ENCODE data around the gene PLCXD1. TPM values are rescaled to one million over a fixed set of nuclear protein-coding genes. Genes with fewer than 3 reads are reported as not detected.
A peak's percentile ranks its signal among the peaks of the same experiment; 100 is the strongest.
"Not testable (repeated sequence)": the region's sequence is repeated elsewhere in the genome, so short reads cannot be mapped to it uniquely, and the experiment has no call there.

Gene PLCXD1, protein sequence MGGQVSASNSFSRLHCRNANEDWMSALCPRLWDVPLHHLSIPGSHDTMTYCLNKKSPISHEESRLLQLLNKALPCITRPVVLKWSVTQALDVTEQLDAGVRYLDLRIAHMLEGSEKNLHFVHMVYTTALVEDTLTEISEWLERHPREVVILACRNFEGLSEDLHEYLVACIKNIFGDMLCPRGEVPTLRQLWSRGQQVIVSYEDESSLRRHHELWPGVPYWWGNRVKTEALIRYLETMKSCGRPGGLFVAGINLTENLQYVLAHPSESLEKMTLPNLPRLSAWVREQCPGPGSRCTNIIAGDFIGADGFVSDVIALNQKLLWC
- total RNA-seq (2013), result 8.1 TPM
- polyA plus RNA-seq (10 to 100 TPM in 1 of 3 donors, 1 to 10 TPM in 2; 2.9 to 28.7 (median 6.7) TPM), polyA minus RNA-seq (13.6 and 14.8 TPM in 2 replicates), total RNA-seq (4.7 to 63.3 (median 41.6) reads per million in 11 experiments)

DNA sequence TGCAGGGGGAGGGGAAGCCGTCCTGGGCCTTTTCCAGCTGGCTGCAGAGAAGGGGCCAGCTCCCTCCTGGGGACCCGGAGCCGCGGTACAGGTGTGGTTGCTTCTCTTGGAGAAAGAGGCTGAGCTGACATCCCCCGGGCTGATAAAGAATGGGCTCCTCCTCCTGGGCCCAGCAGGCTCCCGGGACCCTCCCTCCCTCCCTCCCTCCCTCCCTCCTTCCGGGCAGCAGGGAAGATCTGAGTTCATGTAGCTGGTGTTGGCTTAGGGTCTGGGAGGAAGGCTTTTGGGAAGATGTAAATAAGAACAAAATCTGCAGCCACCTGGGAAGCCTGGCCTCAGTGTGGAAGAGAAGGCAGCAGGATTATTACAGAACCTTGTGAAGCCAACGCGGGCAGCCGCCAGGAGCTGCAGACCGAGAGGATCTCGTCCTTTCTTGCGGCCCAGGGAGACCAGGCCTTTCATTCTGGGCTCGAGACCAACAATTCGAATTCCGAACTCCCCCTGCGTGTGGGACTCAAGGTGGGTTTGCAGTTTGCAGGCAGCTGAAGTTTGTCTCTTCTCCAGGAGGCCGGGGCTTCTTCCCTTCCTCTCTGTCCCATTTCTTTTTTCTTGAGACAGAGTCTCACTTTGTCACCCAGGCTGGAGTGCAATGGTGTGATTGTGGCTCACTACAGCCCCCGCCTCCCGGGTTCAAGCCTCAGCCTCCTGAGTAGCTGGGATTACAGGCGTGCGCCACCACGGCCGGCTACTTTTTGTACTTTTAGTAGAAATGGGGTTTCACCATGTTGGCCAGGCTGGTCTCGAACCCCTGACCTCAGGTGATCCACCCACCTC is at the start of gene PLCXD1:
PLCXD1 (plus strand) TSS at position 216 of the 834 bp plus-strand sequence. CDS start 2,807 bp downstream, outside the sequence.
- Histone ChIP-seq H2AFZ (ENCODE audit: insufficient read depth, low read depth, low read length, poor library complexity, severe bottlenecking) (peak within 1 kb of the TSS; percentile 41), H3K9me3 (replicated peaks in 1 of 2; ENCODE audit: control insufficient read depth in 1 of 2, insufficient read depth in 1 of 2, low read length in 2 of 2) (no peaks in the 10 kb centered on the region), H4K20me1 (ENCODE audit: insufficient read depth, low read length) (no peaks in the 10 kb centered on the region), H3K27ac (ENCODE audit: low read depth in 1 of 2, low read length in 2 of 2) (no peak within 1 kb of the TSS), H3K9ac (ENCODE audit: insufficient read depth, low read length, poor library complexity, severe bottlenecking) (no peak within 1 kb of the TSS), H3K36me3 (replicated peaks in 1 of 2; ENCODE audit: control insufficient read depth in 1 of 2, insufficient read depth in 2 of 2, low read length in 2 of 2) (peaks cover 0 to 22% of the 10 kb centered on the region in 2 donors), H3K4me2 (replicated peaks; ENCODE audit: extremely low read depth, low read length, poor library complexity, severe bottlenecking) (peak within 1 kb of the TSS; percentile 50), H3K27me3 (ENCODE audit: control insufficient read depth in 2 of 2, insufficient read depth in 2 of 2, low read length in 2 of 2) (no peaks in the 10 kb centered on the region), H3K4me1 (ENCODE audit: control insufficient read depth in 1 of 2, insufficient read depth in 2 of 2, low read length in 2 of 2) (peaks cover 15 to 37% of the 10 kb centered on the region in 2 donors), H3K79me2 (ENCODE audit: insufficient read depth, low read length) (peaks cover 23% of the 10 kb centered on the region), H3K4me3 (replicated peaks in 1 of 3; ENCODE audit: low read depth in 2 of 3, low read length in 3 of 3) (peak within 1 kb of the TSS in 1 of 3 experiments; percentile 49)
- H3K4me1 Mint-ChIP-seq, result peaks cover 29% of the 10 kb centered on the region
- peaks cover 13 to 15% of the 10 kb centered on the region in 2 donors for H3K36me3 Mint-ChIP-seq
- TF ChIP-seq, protein P1, sequence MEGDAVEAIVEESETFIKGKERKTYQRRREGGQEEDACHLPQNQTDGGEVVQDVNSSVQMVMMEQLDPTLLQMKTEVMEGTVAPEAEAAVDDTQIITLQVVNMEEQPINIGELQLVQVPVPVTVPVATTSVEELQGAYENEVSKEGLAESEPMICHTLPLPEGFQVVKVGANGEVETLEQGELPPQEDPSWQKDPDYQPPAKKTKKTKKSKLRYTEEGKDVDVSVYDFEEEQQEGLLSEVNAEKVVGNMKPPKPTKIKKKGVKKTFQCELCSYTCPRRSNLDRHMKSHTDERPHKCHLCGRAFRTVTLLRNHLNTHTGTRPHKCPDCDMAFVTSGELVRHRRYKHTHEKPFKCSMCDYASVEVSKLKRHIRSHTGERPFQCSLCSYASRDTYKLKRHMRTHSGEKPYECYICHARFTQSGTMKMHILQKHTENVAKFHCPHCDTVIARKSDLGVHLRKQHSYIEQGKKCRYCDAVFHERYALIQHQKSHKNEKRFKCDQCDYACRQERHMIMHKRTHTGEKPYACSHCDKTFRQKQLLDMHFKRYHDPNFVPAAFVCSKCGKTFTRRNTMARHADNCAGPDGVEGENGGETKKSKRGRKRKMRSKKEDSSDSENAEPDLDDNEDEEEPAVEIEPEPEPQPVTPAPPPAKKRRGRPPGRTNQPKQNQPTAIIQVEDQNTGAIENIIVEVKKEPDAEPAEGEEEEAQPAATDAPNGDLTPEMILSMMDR (IDR thresholded peaks at IDR 0.05), result no peak
- H3K9me3 Mint-ChIP-seq, result peaks cover 0 to 1% (median 0%) of the 10 kb centered on the region in 7 donors
- DNase-seq, result no peak
- WGBS (ENCODE audit: insufficient coverage), result 38% methylated on average over 8 of the region's 25 CpGs
- intact Hi-C loops (cut with micrococcal nuclease), result no loop called here
- H3K27ac Mint-ChIP-seq, result peak within 1 kb of the TSS in 4 of 7 donors; percentile 21 to 77 (median 62)
- H3K4me3 Mint-ChIP-seq, result peak within 1 kb of the TSS; percentile 20 to 65
- H3K27me3 Mint-ChIP-seq (ENCODE audit: low read depth in 3 of 3), result peaks cover 1 to 6% (median 2%) of the 10 kb centered on the region in 3 donors

DNA sequence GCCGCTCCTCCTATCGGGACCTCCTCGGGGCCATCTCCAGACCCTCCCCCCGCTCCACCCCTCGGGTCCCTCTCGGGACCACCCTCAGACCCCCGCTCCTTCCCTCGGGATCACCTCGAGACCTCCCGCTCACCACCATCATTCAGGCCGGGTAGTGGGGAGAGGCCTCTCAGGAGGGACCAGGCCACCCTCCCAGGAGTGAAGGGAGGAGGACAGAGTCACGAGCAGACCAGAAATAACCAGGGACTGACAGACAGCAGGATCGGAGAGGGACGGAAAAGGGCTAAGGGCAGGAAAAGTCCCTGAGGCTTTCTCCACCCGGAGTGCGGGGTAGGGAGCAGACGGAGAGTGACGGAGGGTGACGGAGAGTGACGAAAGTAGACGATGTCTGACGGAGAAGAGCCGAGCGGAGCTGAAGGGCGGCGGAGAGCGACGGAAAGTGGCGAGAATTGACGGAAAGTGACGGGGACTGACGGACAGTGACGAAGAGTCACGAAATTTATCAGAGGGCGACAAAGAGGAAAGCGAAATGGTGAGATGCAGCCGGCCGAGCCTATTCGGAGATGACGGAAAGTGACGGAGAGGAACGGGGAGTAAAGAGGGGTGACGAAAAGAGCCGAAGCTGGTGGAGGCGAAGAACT is 49.4 kb upstream of the PLCXD1 start:
- H3K79me2 ChIP-seq (ENCODE audit: insufficient read depth, low read length); H3K27ac ChIP-seq (ENCODE audit: low read depth in 1 of 2, low read length in 2 of 2); H3K4me1 ChIP-seq (ENCODE audit: control insufficient read depth in 1 of 2, insufficient read depth in 2 of 2, low read length in 2 of 2); H3K4me3 ChIP-seq (replicated peaks in 1 of 3; ENCODE audit: low read depth in 2 of 3, low read length in 3 of 3); H3K27me3 ChIP-seq (ENCODE audit: control insufficient read depth in 2 of 2, insufficient read depth in 2 of 2, low read length in 2 of 2); H3K4me1 Mint-ChIP-seq; H3K9ac ChIP-seq (ENCODE audit: insufficient read depth, low read length, poor library complexity, severe bottlenecking); H3K27ac Mint-ChIP-seq; DNase-seq; H3K4me2 ChIP-seq (replicated peaks; ENCODE audit: extremely low read depth, low read length, poor library complexity, severe bottlenecking); H3K36me3 ChIP-seq (replicated peaks in 1 of 2; ENCODE audit: control insufficient read depth in 1 of 2, insufficient read depth in 2 of 2, low read length in 2 of 2); H3K27me3 Mint-ChIP-seq (ENCODE audit: low read depth in 3 of 3); H2AFZ ChIP-seq (ENCODE audit: insufficient read depth, low read depth, low read length, poor library complexity, severe bottlenecking); H4K20me1 ChIP-seq (ENCODE audit: insufficient read depth, low read length); H3K9me3 Mint-ChIP-seq; H3K36me3 Mint-ChIP-seq; intact Hi-C loops (cut with micrococcal nuclease); H3K4me3 Mint-ChIP-seq; H3K9me3 ChIP-seq (replicated peaks in 1 of 2; ENCODE audit: control insufficient read depth in 1 of 2, insufficient read depth in 1 of 2, low read length in 2 of 2): not testable (repeated sequence)
- no CpG with 5 or more reads among the region's 45 CpGs for WGBS (ENCODE audit: insufficient coverage)

DNA sequence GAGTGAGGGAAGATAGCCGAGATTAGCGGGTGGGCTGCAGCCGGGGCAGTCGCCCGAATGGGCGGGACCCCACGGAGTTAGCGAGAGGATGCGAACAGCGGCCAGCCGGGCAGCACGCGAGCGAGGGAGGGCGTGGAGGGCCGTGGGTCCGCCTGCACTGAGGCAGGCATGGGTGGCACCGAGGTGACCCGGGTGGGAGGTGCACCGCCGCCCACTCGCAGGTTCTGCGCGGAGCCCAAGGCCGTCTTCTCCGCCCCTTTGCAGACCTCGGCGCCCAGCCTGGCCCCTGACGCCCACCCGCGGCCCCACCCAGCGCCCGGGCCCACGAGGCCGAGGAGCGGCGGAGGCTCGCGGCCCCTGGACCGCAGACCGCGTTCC is 48.9 kb upstream of the PLCXD1 start:
- H2AFZ ChIP-seq (ENCODE audit: insufficient read depth, low read depth, low read length, poor library complexity, severe bottlenecking); H4K20me1 ChIP-seq (ENCODE audit: insufficient read depth, low read length); intact Hi-C loops (cut with micrococcal nuclease); H3K4me1 ChIP-seq (ENCODE audit: control insufficient read depth in 1 of 2, insufficient read depth in 2 of 2, low read length in 2 of 2); H3K4me3 ChIP-seq (replicated peaks in 1 of 3; ENCODE audit: low read depth in 2 of 3, low read length in 3 of 3); H3K36me3 Mint-ChIP-seq; H3K9me3 ChIP-seq (replicated peaks in 1 of 2; ENCODE audit: control insufficient read depth in 1 of 2, insufficient read depth in 1 of 2, low read length in 2 of 2); H3K27me3 ChIP-seq (ENCODE audit: control insufficient read depth in 2 of 2, insufficient read depth in 2 of 2, low read length in 2 of 2); H3K27me3 Mint-ChIP-seq (ENCODE audit: low read depth in 3 of 3); H3K4me1 Mint-ChIP-seq; H3K4me2 ChIP-seq (replicated peaks; ENCODE audit: extremely low read depth, low read length, poor library complexity, severe bottlenecking); H3K9ac ChIP-seq (ENCODE audit: insufficient read depth, low read length, poor library complexity, severe bottlenecking); DNase-seq; H3K4me3 Mint-ChIP-seq; H3K27ac ChIP-seq (ENCODE audit: low read depth in 1 of 2, low read length in 2 of 2); H3K27ac Mint-ChIP-seq; H3K9me3 Mint-ChIP-seq; H3K79me2 ChIP-seq (ENCODE audit: insufficient read depth, low read length); H3K36me3 ChIP-seq (replicated peaks in 1 of 2; ENCODE audit: control insufficient read depth in 1 of 2, insufficient read depth in 2 of 2, low read length in 2 of 2): not testable (repeated sequence)
- no CpG with 5 or more reads among the region's 42 CpGs for WGBS (ENCODE audit: insufficient coverage)

Measured in CD14-positive monocyte (primary cell).